ENCODE data around the gene DCXR.

Gene DCXR

DNA sequence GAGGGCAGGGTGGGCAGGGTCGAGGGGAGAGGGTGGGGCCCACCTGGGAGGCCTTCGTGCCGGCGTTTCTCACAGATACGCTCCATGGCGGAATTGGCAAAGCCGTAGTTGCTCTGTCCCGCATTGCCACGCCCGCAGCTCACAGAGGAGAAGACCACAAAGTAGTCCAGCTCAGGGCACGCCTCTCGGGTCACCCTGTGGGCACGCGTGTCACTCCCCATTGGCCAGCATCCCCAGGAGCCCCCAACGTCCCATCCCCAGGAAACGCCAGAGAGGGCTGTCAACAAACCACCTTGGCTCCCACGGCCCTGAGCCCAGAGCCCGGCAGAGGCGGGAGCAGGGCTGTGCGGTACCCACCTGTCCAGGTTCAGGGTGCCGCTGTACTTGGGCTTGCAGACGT is 44.5 kb upstream of the DCXR start:
- Histone ChIP-seq H3K4me2 (ENCODE audit: low read length, poor library complexity, severe bottlenecking) (no peak overlapping the region), H3K4me3 (ENCODE audit: insufficient read depth in 1 of 2, low read depth in 1 of 2, low read length in 2 of 2) (no peak overlapping the region), H3K9ac (ENCODE audit: low read length) (no peak overlapping the region), H3K4ac (ENCODE audit: low read depth in 1 of 2, low read length in 2 of 2) (no peak overlapping the region), H3K9me3 (ENCODE audit: control insufficient read depth, low read length) (no peaks in the 10 kb centered on the region), H3K23ac (ENCODE audit: low read length in 2 of 2) (no peak overlapping the region), H3K27me3 (ENCODE audit: control insufficient read depth in 1 of 2, insufficient read depth in 1 of 2, low read length in 2 of 2) (no peaks in the 10 kb centered on the region), H3K18ac (ENCODE audit: low read depth in 1 of 2, low read length in 2 of 2) (no peak overlapping the region), H4K8ac (ENCODE audit: low read length) (no peak overlapping the region), H3K14ac (ENCODE audit: low read length in 2 of 2) (no peak overlapping the region), H2AFZ (ENCODE audit: low read depth, low read length) (no peak overlapping the region), H2BK5ac (ENCODE audit: low read depth, low read length, poor library complexity, severe bottlenecking) (no peak overlapping the region), H2BK120ac (ENCODE audit: low read depth, low read length) (no peak overlapping the region), H4K91ac (ENCODE audit: low read length) (no peak overlapping the region), H2BK12ac (ENCODE audit: low read length in 2 of 2) (no peak overlapping the region), H3K27ac (ENCODE audit: low read length, poor library complexity, severe bottlenecking) (no peak overlapping the region), H3K36me3 (ENCODE audit: control insufficient read depth in 1 of 2, insufficient read depth in 2 of 2, low read depth in 1 of 2, low read length in 2 of 2) (peaks cover 85 to 100% of the 10 kb centered on the region in 2 experiments), H3K4me1 (ENCODE audit: control insufficient read depth, insufficient read depth, low read depth, low read length) (peaks cover 3% of the 10 kb centered on the region), H2BK15ac (ENCODE audit: low read depth, poor library complexity, severe bottlenecking) (no peak overlapping the region), H2AK5ac (ENCODE audit: low read length, severe bottlenecking) (no peak overlapping the region), H3K79me1 (replicated peaks; ENCODE audit: low read length, poor library complexity, severe bottlenecking) (peaks cover 42% of the 10 kb centered on the region)
- no peak for DNase-seq
- 96% methylated on average over 22 of the region's 22 CpGs for WGBS

DNA sequence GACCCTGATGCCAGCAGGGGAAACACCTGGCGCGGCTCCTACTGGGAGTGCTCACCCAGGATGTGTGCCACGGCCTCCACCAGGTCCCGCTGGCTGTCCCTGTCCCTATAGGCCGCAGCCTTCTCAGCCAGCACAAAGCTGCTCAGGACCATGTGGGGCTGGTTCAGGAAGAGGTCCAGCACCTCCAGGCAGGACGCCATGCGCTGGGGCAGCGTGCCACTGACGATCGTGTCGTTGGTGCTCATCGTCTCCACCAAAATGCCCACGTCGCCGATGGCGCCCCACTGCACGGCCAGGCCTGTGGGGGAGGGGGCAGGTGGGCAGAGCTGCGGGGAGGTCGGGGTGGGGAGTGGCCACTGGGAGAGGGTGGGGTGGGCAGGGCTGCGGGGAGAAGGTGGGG is 44.0 kb upstream of the DCXR start:
- Histone ChIP-seq H2AK5ac (ENCODE audit: low read length, severe bottlenecking) (no peak overlapping the region), H3K23ac (ENCODE audit: low read length in 2 of 2) (no peak overlapping the region), H3K18ac (ENCODE audit: low read depth in 1 of 2, low read length in 2 of 2) (no peak overlapping the region), H3K4me2 (ENCODE audit: low read length, poor library complexity, severe bottlenecking) (no peak overlapping the region), H3K4ac (ENCODE audit: low read depth in 1 of 2, low read length in 2 of 2) (no peak overlapping the region), H3K79me1 (replicated peaks; ENCODE audit: low read length, poor library complexity, severe bottlenecking) (peaks cover 40% of the 10 kb centered on the region), H4K91ac (ENCODE audit: low read length) (no peak overlapping the region), H3K4me1 (ENCODE audit: control insufficient read depth, insufficient read depth, low read depth, low read length) (peaks cover 3% of the 10 kb centered on the region), H2BK5ac (ENCODE audit: low read depth, low read length, poor library complexity, severe bottlenecking) (no peak overlapping the region), H2AFZ (ENCODE audit: low read depth, low read length) (no peak overlapping the region), H3K4me3 (ENCODE audit: insufficient read depth in 1 of 2, low read depth in 1 of 2, low read length in 2 of 2) (no peak overlapping the region), H3K27me3 (ENCODE audit: control insufficient read depth in 1 of 2, insufficient read depth in 1 of 2, low read length in 2 of 2) (no peaks in the 10 kb centered on the region), H3K14ac (ENCODE audit: low read length in 2 of 2) (no peak overlapping the region), H3K9me3 (ENCODE audit: control insufficient read depth, low read length) (no peaks in the 10 kb centered on the region), H3K9ac (ENCODE audit: low read length) (no peak overlapping the region), H4K8ac (ENCODE audit: low read length) (no peak overlapping the region), H3K36me3 (ENCODE audit: control insufficient read depth in 1 of 2, insufficient read depth in 2 of 2, low read depth in 1 of 2, low read length in 2 of 2) (peaks cover 81 to 99% of the 10 kb centered on the region in 2 experiments), H2BK120ac (ENCODE audit: low read depth, low read length) (no peak overlapping the region), H3K27ac (ENCODE audit: low read length, poor library complexity, severe bottlenecking) (no peak overlapping the region), H2BK12ac (ENCODE audit: low read length in 2 of 2) (no peak overlapping the region), H2BK15ac (ENCODE audit: low read depth, poor library complexity, severe bottlenecking) (no peak overlapping the region)
- 97% methylated on average over 19 of the region's 20 CpGs for WGBS
- DNase-seq: no peak

DNA sequence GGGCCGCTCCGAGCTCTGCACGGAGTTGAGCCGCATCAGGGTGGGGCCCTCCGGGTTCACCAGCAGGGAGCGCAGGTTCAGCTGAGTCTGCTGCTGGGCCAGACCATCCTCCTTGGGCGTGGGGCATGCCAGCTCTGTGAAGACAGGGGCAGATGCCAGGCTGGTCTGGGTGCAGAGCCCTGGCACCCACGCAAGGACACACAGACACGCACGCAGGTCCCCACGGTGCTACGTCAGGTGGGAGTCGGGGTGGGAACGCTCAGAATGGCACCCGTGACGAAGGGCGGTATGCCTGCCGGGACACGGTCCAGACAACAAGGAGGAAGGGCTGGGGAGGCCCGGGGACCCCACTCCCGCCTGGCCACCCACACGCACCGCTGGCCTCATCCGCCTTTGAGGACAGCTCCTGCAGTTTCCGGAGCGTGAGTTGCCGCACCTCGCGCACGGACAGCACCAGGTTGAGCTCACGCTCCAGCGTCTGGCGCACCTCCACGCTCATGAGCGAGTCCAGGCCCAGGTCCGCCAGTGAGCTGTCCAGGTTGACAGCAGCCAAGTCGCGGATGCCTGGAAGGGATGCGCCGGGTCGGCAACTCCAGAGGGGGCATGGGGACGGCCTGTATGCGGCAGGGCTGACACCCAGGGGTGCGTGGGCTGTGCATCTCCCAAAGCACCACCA is 43.4 kb upstream of the DCXR start:
- H2AFZ ChIP-seq (ENCODE audit: low read depth, low read length): no peak overlapping the region
- H3K36me3 ChIP-seq (ENCODE audit: control insufficient read depth in 1 of 2, insufficient read depth in 2 of 2, low read depth in 1 of 2, low read length in 2 of 2): peaks cover 75 to 94% of the 10 kb centered on the region in 2 experiments
- no peak overlapping the region for H2AK5ac ChIP-seq (ENCODE audit: low read length, severe bottlenecking)
- no peak overlapping the region for H4K8ac ChIP-seq (ENCODE audit: low read length)
- peaks cover 3% of the 10 kb centered on the region for H3K4me1 ChIP-seq (ENCODE audit: control insufficient read depth, insufficient read depth, low read depth, low read length)
- H4K91ac ChIP-seq (ENCODE audit: low read length): no peak overlapping the region
- no peak overlapping the region for H3K9ac ChIP-seq (ENCODE audit: low read length)
- H2BK12ac ChIP-seq (ENCODE audit: low read length in 2 of 2): no peak overlapping the region
- no peak for DNase-seq
- no peak overlapping the region for H2BK5ac ChIP-seq (ENCODE audit: low read depth, low read length, poor library complexity, severe bottlenecking)
- no peak overlapping the region for H3K18ac ChIP-seq (ENCODE audit: low read depth in 1 of 2, low read length in 2 of 2)
- no peaks in the 10 kb centered on the region for H3K27me3 ChIP-seq (ENCODE audit: control insufficient read depth in 1 of 2, insufficient read depth in 1 of 2, low read length in 2 of 2)
- no peak overlapping the region for H3K23ac ChIP-seq (ENCODE audit: low read length in 2 of 2)
- H3K4me2 ChIP-seq (ENCODE audit: low read length, poor library complexity, severe bottlenecking): no peak overlapping the region
- H3K4ac ChIP-seq (ENCODE audit: low read depth in 1 of 2, low read length in 2 of 2): no peak overlapping the region
- no peak overlapping the region for H3K4me3 ChIP-seq (ENCODE audit: insufficient read depth in 1 of 2, low read depth in 1 of 2, low read length in 2 of 2)
- no peak overlapping the region for H2BK15ac ChIP-seq (ENCODE audit: low read depth, poor library complexity, severe bottlenecking)
- no peak overlapping the region for H3K14ac ChIP-seq (ENCODE audit: low read length in 2 of 2)
- no peak overlapping the region for H2BK120ac ChIP-seq (ENCODE audit: low read depth, low read length)
- peaks cover 36% of the 10 kb centered on the region for H3K79me1 ChIP-seq (replicated peaks; ENCODE audit: low read length, poor library complexity, severe bottlenecking)
- no peak overlapping the region for H3K27ac ChIP-seq (ENCODE audit: low read length, poor library complexity, severe bottlenecking)
- H3K9me3 ChIP-seq (ENCODE audit: control insufficient read depth, low read length): no peaks in the 10 kb centered on the region
- 97% methylated on average over 43 of the region's 44 CpGs for WGBS

DNA sequence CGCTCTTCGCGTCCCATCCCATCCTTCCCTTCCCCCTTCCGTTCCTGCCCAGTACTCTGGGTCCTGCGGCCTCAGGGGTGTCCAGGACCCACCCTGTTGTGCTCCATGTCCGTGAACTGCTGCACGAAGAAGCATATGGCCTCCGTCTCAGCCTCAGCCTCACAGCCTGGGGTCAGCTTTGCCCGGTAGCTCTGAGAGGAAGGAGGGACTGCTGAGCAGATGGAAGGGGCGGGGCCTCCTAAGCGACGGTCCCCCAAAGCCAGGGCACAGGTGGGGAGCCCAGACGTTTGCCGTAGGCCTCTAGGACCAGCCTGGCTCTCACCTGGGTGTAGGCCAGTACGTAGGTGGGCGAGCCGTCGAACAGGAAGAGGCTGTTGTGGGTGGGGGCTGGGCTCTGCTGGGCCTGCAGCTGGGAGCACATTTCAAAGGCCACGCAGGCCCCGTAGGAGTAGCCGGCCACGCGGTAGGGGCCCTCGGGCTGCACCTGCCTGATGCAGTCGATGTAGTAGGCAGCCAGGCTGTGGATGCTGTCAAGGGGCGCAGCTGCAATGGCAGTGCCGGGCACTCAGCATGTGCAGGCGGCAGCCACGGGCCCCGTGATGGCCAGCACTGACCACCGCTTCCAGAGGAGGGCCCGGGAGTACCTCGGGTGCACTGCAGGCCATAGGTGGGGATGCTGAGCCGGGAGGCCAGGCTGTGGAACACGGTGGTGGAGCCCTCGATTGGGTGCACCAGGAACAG is 42.7 kb upstream of the DCXR start:
- Histone ChIP-seq H2AK5ac (ENCODE audit: low read length, severe bottlenecking) (no peak overlapping the region), H3K4ac (ENCODE audit: low read depth in 1 of 2, low read length in 2 of 2) (no peak overlapping the region), H4K91ac (ENCODE audit: low read length) (no peak overlapping the region), H3K4me1 (ENCODE audit: control insufficient read depth, insufficient read depth, low read depth, low read length) (peaks cover 3% of the 10 kb centered on the region), H3K36me3 (ENCODE audit: control insufficient read depth in 1 of 2, insufficient read depth in 2 of 2, low read depth in 1 of 2, low read length in 2 of 2) (peaks cover 69 to 87% of the 10 kb centered on the region in 2 experiments), H3K27ac (ENCODE audit: low read length, poor library complexity, severe bottlenecking) (no peak overlapping the region), H2BK120ac (ENCODE audit: low read depth, low read length) (no peak overlapping the region), H2BK15ac (ENCODE audit: low read depth, poor library complexity, severe bottlenecking) (no peak overlapping the region), H3K4me2 (ENCODE audit: low read length, poor library complexity, severe bottlenecking) (no peak overlapping the region), H2AFZ (ENCODE audit: low read depth, low read length) (no peak overlapping the region), H2BK5ac (ENCODE audit: low read depth, low read length, poor library complexity, severe bottlenecking) (no peak overlapping the region), H3K4me3 (ENCODE audit: insufficient read depth in 1 of 2, low read depth in 1 of 2, low read length in 2 of 2) (no peak overlapping the region), H2BK12ac (ENCODE audit: low read length in 2 of 2) (no peak overlapping the region), H4K8ac (ENCODE audit: low read length) (no peak overlapping the region), H3K27me3 (ENCODE audit: control insufficient read depth in 1 of 2, insufficient read depth in 1 of 2, low read length in 2 of 2) (no peaks in the 10 kb centered on the region), H3K9ac (ENCODE audit: low read length) (no peak overlapping the region), H3K14ac (ENCODE audit: low read length in 2 of 2) (no peak overlapping the region), H3K23ac (ENCODE audit: low read length in 2 of 2) (no peak overlapping the region), H3K79me1 (replicated peaks; ENCODE audit: low read length, poor library complexity, severe bottlenecking) (peaks cover 30% of the 10 kb centered on the region), H3K18ac (ENCODE audit: low read depth in 1 of 2, low read length in 2 of 2) (no peak overlapping the region), H3K9me3 (ENCODE audit: control insufficient read depth, low read length) (no peaks in the 10 kb centered on the region)
- no peak for DNase-seq
- 96% methylated on average over 36 of the region's 36 CpGs for WGBS

Measured in mesenchymal stem cell (in vitro differentiated cells and primary cell).